ENCODE measurements around the gene IGFBP4. TPM values are rescaled to one million over a fixed set of nuclear protein-coding genes. Genes with fewer than 3 reads are reported as not detected.
"Not testable (repeated sequence)": the region's sequence is repeated elsewhere in the genome, so short reads cannot be mapped to it uniquely, and the experiment has no call there.

Gene IGFBP4
- total RNA-seq, 4 donors from 2014 or later, result 234 to 334 (median 274) TPM

DNA sequence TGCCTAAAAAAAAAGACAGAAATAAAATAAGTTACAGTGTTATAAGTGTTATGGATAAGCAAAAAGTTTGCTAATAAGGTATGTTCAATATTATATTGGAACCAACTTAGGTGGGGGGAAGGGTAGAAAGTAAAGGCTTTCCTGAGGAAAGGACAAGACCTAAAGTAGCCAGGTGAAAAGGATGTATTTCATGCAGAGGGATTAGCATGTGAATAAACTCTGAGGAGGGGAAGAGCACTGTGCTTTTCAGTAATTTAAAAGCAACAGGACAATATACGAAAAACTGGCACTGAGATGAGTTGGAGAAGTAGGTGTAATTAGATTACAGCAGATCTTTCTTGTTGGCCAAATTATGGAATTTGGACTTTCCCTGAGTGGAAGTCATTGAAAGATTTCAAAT lies 33.2 kb upstream of the IGFBP4 start:
- H3K4me3 ChIP-seq (replicated peaks in 1 of 3), result no peak overlapping the region
- no peaks in the 10 kb centered on the region for H3K36me3 ChIP-seq
- no peaks in the 10 kb centered on the region for H3K27me3 ChIP-seq
- peaks cover 7 to 19% of the 10 kb centered on the region in 2 donors for H3K4me1 ChIP-seq
- DNase-seq, result no peak
- WGBS, 2 donors, result 88 to 98% methylated on average over 1 of the region's 1 CpG
- H3K27ac ChIP-seq, result peak overlapping the region in 2 of 3 donors; percentile 80 to 94
- H3K9me3 ChIP-seq, result no peaks in the 10 kb centered on the region
- intact Hi-C loops (cut with DNase I), result loop anchor here (10.0 kb wide), 1 partner anchor 105 kb away; the partner anchor contains the start of gene RARA
- TF ChIP-seq, protein P1, sequence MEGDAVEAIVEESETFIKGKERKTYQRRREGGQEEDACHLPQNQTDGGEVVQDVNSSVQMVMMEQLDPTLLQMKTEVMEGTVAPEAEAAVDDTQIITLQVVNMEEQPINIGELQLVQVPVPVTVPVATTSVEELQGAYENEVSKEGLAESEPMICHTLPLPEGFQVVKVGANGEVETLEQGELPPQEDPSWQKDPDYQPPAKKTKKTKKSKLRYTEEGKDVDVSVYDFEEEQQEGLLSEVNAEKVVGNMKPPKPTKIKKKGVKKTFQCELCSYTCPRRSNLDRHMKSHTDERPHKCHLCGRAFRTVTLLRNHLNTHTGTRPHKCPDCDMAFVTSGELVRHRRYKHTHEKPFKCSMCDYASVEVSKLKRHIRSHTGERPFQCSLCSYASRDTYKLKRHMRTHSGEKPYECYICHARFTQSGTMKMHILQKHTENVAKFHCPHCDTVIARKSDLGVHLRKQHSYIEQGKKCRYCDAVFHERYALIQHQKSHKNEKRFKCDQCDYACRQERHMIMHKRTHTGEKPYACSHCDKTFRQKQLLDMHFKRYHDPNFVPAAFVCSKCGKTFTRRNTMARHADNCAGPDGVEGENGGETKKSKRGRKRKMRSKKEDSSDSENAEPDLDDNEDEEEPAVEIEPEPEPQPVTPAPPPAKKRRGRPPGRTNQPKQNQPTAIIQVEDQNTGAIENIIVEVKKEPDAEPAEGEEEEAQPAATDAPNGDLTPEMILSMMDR (IDR thresholded peaks at IDR 0.05), result no peak
- TF ChIP-seq POLR2A (IDR thresholded peaks at IDR 0.05), result no peak

- Histone ChIP-seq H3K4me1 (peaks cover 7 to 19% of the 10 kb centered on the region in 2 donors), H3K4me3 (replicated peaks in 1 of 3) (no peak overlapping the region), H3K9me3 (no peaks in the 10 kb centered on the region), H3K36me3 (no peaks in the 10 kb centered on the region), H3K27me3 (no peaks in the 10 kb centered on the region), H3K27ac (peak overlapping the region in 2 of 3 donors; percentile 72 to 94)
- WGBS, 2 donors, result 93 to 97% methylated on average over 4 of the region's 4 CpGs
- intact Hi-C loops (cut with DNase I), result loop anchor here (10.0 kb wide), 1 partner anchor 107 kb away; the partner anchor contains the start of gene RARA
- TF ChIP-seq POLR2A (IDR thresholded peaks at IDR 0.05), result no peak
- TF ChIP-seq, protein P1 (IDR thresholded peaks at IDR 0.05), result no peak
- DNase-seq, result no peak
Measured at GRCh38 chr17:40411821-40412220, 31.4 kb upstream of the IGFBP4 start.

- no peaks in the 10 kb centered on the region for H3K9me3 ChIP-seq
- intact Hi-C loops (cut with DNase I), result loop anchor here (10.0 kb wide), 1 partner anchor 108 kb away; the partner anchor contains the start of gene RARA
Measured at GRCh38 chr17:40412880-40413279, 30.4 kb upstream of the IGFBP4 start.

GRCh38 chr17:40414312-40414711 lies 28.9 kb upstream of the IGFBP4 start:
- H3K27me3 ChIP-seq, result not testable (repeated sequence)
- WGBS, 2 donors, result 91 to 94% methylated on average over 4 of the region's 4 CpGs

More at GRCh38 chr17:40412880-40413279, 30.4 kb upstream of the IGFBP4 start:
- peaks cover 12 to 23% of the 10 kb centered on the region in 2 donors for H3K4me1 ChIP-seq
- H3K4me3 ChIP-seq (replicated peaks in 1 of 3), result no peak overlapping the region
- no peak overlapping the region for H3K27ac ChIP-seq
- no peaks in the 10 kb centered on the region for H3K27me3 ChIP-seq
- TF ChIP-seq, protein P1 (IDR thresholded peaks at IDR 0.05), result no peak
- no peak for TF ChIP-seq POLR2A (IDR thresholded peaks at IDR 0.05)
- no peak for DNase-seq
- H3K36me3 ChIP-seq, result no peaks in the 10 kb centered on the region

GRCh38 chr17:40415390-40415789 lies 27.9 kb upstream of the IGFBP4 start:
- Histone ChIP-seq H3K27ac (no peak overlapping the region), H3K27me3 (no peaks in the 10 kb centered on the region), H3K9me3 (no peaks in the 10 kb centered on the region), H3K4me1 (peaks cover 14 to 16% of the 10 kb centered on the region in 2 donors), H3K4me3 (replicated peaks in 1 of 3) (no peak overlapping the region), H3K36me3 (no peaks in the 10 kb centered on the region)
- TF ChIP-seq, protein P1 (IDR thresholded peaks at IDR 0.05), result peak; percentile 24 to 69 (median 61)
- no peak for TF ChIP-seq POLR2A (IDR thresholded peaks at IDR 0.05)
- no peak for DNase-seq
- intact Hi-C loops (cut with DNase I), result loop anchor here (5.0 to 10.0 kb wide), 2 partner anchors 53 to 111 kb away; partner anchors contain the start of genes GJD3 and RARA
- WGBS, 2 donors, result 43 to 45% methylated on average over 3 of the region's 3 CpGs

More at GRCh38 chr17:40414312-40414711, 28.9 kb upstream of the IGFBP4 start:
- not testable (repeated sequence) for H3K4me3 ChIP-seq (replicated peaks in 1 of 3); DNase-seq; H3K36me3 ChIP-seq; H3K9me3 ChIP-seq
- Histone ChIP-seq H3K27ac (peak overlapping the region in 1 of 3 donors; percentile 11), H3K4me1 (peaks cover 17 to 23% of the 10 kb centered on the region in 2 donors)
- intact Hi-C loops (cut with DNase I), result loop anchor here (10.0 kb wide), 1 partner anchor 110 kb away; the partner anchor contains the start of gene RARA

Data from thyroid gland (tissue), 4 donors.